Hepatocyte (in vitro differentiated cells): ENCODE measurements around the gene TNFRSF21. TPM values are rescaled to one million over a fixed set of nuclear protein-coding genes. Genes with fewer than 3 reads are reported as not detected.

Experiments used
- DNase-seq: peaks from one replicate; pipeline ENCODE4 v3.0.0-alpha.2; 2016; ENCODE audit warnings: low spot score
- H2AFZ ChIP-seq: fragments of 200-600 bp; sonication (generic); 2 replicates; pipeline ENCODE4 v1.6.0; 2016; ENCODE audit warnings: antibody characterized with exemption, mild to moderate bottlenecking
- H3K27ac ChIP-seq: fragments of 200-600 bp; sonication (generic); 2 replicates; pipeline ENCODE4 v1.5.1; 2016; ENCODE audit warnings: mild to moderate bottlenecking
- H3K27me3 ChIP-seq: fragments of 200-600 bp; sonication (generic); 2 replicates; pipeline ENCODE4 v1.6.1; 2016
- H3K36me3 ChIP-seq: fragments of 200-600 bp; sonication (generic); replicated peaks from 2 replicates; pipeline ENCODE4 v1.5.1; 2016; ENCODE audit warnings: low read depth; ENCODE audit not compliant: insufficient read depth
- H3K4me1 ChIP-seq: fragments of 200-600 bp; sonication (generic); 2 replicates; pipeline ENCODE4 v1.5.1; 2016; ENCODE audit warnings: mild to moderate bottlenecking, moderate library complexity; ENCODE audit not compliant: insufficient read depth
- H3K4me2 ChIP-seq: fragments of 200-600 bp; sonication (generic); 2 replicates; pipeline ENCODE4 v1.6.0; 2016
- H3K4me3 ChIP-seq: fragments of 200-600 bp; sonication (generic); 2 replicates; pipeline ENCODE4 v1.5.1; 2016; ENCODE audit warnings: mild to moderate bottlenecking
- H3K79me2 ChIP-seq: fragments of 200-600 bp; sonication (generic); 2 replicates; pipeline ENCODE4 v1.6.0; 2017; ENCODE audit warnings: mild to moderate bottlenecking
- H3K9me2 ChIP-seq: fragments of 200-600 bp; sonication (generic); replicated peaks from 2 replicates; pipeline ENCODE4 v1.6.0; 2017; ENCODE audit warnings: mild to moderate bottlenecking; ENCODE audit not compliant: insufficient read depth
- H3K9me3 ChIP-seq: fragments of 200-600 bp; sonication (generic); 2 replicates; pipeline ENCODE4 v1.5.1; 2016; ENCODE audit warnings: low read depth, mild to moderate bottlenecking
- H4K20me1 ChIP-seq: fragments of 200-600 bp; sonication (generic); 2 replicates; pipeline ENCODE4 v1.6.0; 2016; ENCODE audit warnings: mild to moderate bottlenecking; ENCODE audit not compliant: insufficient read depth, poor library complexity, severe bottlenecking
- CTCF ChIP-seq: fragments of 200-600 bp; sonication (generic); IDR thresholded peaks from 2 replicates; pipeline ENCODE4 v1.5.1; 2016; ENCODE audit warnings: antibody characterized with exemption, mild to moderate bottlenecking; ENCODE audit not compliant: poor library complexity
- EZH2 ChIP-seq: fragments of 200-600 bp; sonication (generic); IDR thresholded peaks from 2 replicates; pipeline ENCODE4 v1.6.1; 2016; ENCODE audit warnings: antibody characterized with exemption, mild to moderate bottlenecking, borderline replicate concordance
- EZH2phosphoT487 ChIP-seq: fragments of 200-600 bp; sonication (generic); IDR thresholded peaks from one replicate; pipeline ENCODE4 v1.6.1; 2018; ENCODE audit warnings: antibody characterized with exemption, mild to moderate bottlenecking, low read depth, moderate library complexity; ENCODE audit not compliant: unreplicated experiment, severe bottlenecking
- WGBS: methylation state at CpG from one replicate; pipeline ENCODE4 v1.1.6; 2016; ENCODE audit warnings: low lambda C conversion rate; ENCODE audit errors: missing lambda C conversion rate; 5-methylcytosine and 5-hydroxymethylcytosine counted together
- polyA plus RNA-seq: library from polyadenylated mRNA; unstranded; fragments of >200 nt; fragmentation: Nextera tagmentation; extraction: Ambion mirVana; gene quantifications from 2 replicates; pipeline ENCODE4 v1.2.1, GENCODE V29; 2016
- total RNA-seq: library from RNA; depleted of rRNA; stranded (reverse); fragments of >200 nt; gene quantifications from 2 replicates; pipeline ENCODE4 v1.2.3, GENCODE V29; 2014

Gene TNFRSF21
- total and polyA plus RNA-seq, 2 experiments from 2014 or later, result 52.1 to 104 TPM

GRCh38 chr6:47348316-47348863 is 38.7 kb upstream of the TNFRSF21 start:
- no peak for TF ChIP-seq EZH2phosphoT487
- TF ChIP-seq EZH2, result no peak
- no peak for TF ChIP-seq CTCF
- H2AFZ ChIP-seq, result no peak overlapping the region
- no peaks in the 10 kb centered on the region for H4K20me1 ChIP-seq
- no peaks in the 10 kb centered on the region for H3K4me1 ChIP-seq
- H3K27me3 ChIP-seq, result no peaks in the 10 kb centered on the region
- H3K36me3 ChIP-seq, result no peaks in the 10 kb centered on the region
- H3K9me2 ChIP-seq, result no peaks in the 10 kb centered on the region
- H3K79me2 ChIP-seq, result no peaks in the 10 kb centered on the region
- 75% methylated on average over 5 of the region's 5 CpGs for WGBS
- H3K9me3 ChIP-seq, result no peaks in the 10 kb centered on the region
- H3K27ac ChIP-seq, result no peak overlapping the region
- no peak for DNase-seq
- no peak overlapping the region for H3K4me3 ChIP-seq
- no peak overlapping the region for H3K4me2 ChIP-seq

GRCh38 chr6:47345761-47346160 is 36.1 kb upstream of the TNFRSF21 start:
- Histone ChIP-seq H3K9me2 (no peaks in the 10 kb centered on the region), H3K27ac (no peak overlapping the region), H3K9me3 (no peaks in the 10 kb centered on the region), H3K79me2 (no peaks in the 10 kb centered on the region), H2AFZ (no peak overlapping the region), H3K36me3 (no peaks in the 10 kb centered on the region), H3K4me2 (no peak overlapping the region), H3K4me3 (no peak overlapping the region), H3K27me3 (no peaks in the 10 kb centered on the region), H3K4me1 (no peaks in the 10 kb centered on the region), H4K20me1 (no peaks in the 10 kb centered on the region)
- TF ChIP-seq EZH2phosphoT487, result no peak
- no peak for TF ChIP-seq CTCF
- TF ChIP-seq EZH2, result no peak
- DNase-seq, result no peak
- WGBS, result 84% methylated on average over 4 of the region's 4 CpGs

GRCh38 chr6:47344022-47344421 is 34.3 kb upstream of the TNFRSF21 start:
- WGBS, result 63% methylated on average over 1 of the region's 1 CpG
- Histone ChIP-seq H3K27me3 (no peaks in the 10 kb centered on the region), H3K79me2 (no peaks in the 10 kb centered on the region), H3K4me3 (no peak overlapping the region), H3K36me3 (no peaks in the 10 kb centered on the region), H3K9me3 (no peaks in the 10 kb centered on the region), H4K20me1 (no peaks in the 10 kb centered on the region), H3K9me2 (no peaks in the 10 kb centered on the region), H3K27ac (no peak overlapping the region), H3K4me1 (no peaks in the 10 kb centered on the region), H2AFZ (no peak overlapping the region), H3K4me2 (no peak overlapping the region)
- TF ChIP-seq CTCF (no peak), EZH2 (no peak)
- DNase-seq, result peak; percentile 30

- no peaks in the 10 kb centered on the region for H3K36me3 ChIP-seq
- no peak for DNase-seq
- WGBS, result 98% methylated on average over 4 of the region's 4 CpGs
- H3K27me3 ChIP-seq, result no peaks in the 10 kb centered on the region
- H3K9me2 ChIP-seq, result no peaks in the 10 kb centered on the region
- no peak overlapping the region for H3K27ac ChIP-seq
- H3K4me1 ChIP-seq, result no peaks in the 10 kb centered on the region
- no peaks in the 10 kb centered on the region for H3K9me3 ChIP-seq
- no peak overlapping the region for H3K4me2 ChIP-seq
- H3K79me2 ChIP-seq, result no peaks in the 10 kb centered on the region
- TF ChIP-seq CTCF (no peak), EZH2 (no peak), EZH2phosphoT487 (no peak)
- no peak overlapping the region for H3K4me3 ChIP-seq
- no peak overlapping the region for H2AFZ ChIP-seq
- no peaks in the 10 kb centered on the region for H4K20me1 ChIP-seq
Observed at GRCh38 chr6:47343600-47343999, 33.9 kb upstream of the TNFRSF21 start.
